Measurements from ENCODE around the gene MLXIPL. TPM values are rescaled to one million over a fixed set of nuclear protein-coding genes. Genes with fewer than 3 reads are reported as not detected.
"Not testable (repeated sequence)": the region's sequence is repeated elsewhere in the genome, so short reads cannot be mapped to it uniquely, and the experiment has no call there.

The MLXIPL gene
- total RNA-seq, 2 experiments from 2014 or later, result not detected

GRCh38 chr7:73560109-73560835 is 64.0 kb downstream of the MLXIPL start:
- peaks cover 1% of the 10 kb centered on the region for H3K36me3 Mint-ChIP-seq
- H3K9me3 Mint-ChIP-seq, result no peaks in the 10 kb centered on the region
- peak; percentile 24 for DNase-seq
- peaks cover 4% of the 10 kb centered on the region for H3K27me3 Mint-ChIP-seq
- H3K4me1 Mint-ChIP-seq, result peaks cover 29% of the 10 kb centered on the region
- no peak overlapping the region for H3K4me3 Mint-ChIP-seq
- H3K27ac Mint-ChIP-seq, result no peak overlapping the region

GRCh38 chr7:73557397-73558257 is 66.7 kb downstream of the MLXIPL start, which contains the start of gene BCL7B:
TSS of gene BCL7B (minus strand) at chr7:73557690. CDS start at chr7:73557578, 112 bp downstream.
- peaks cover 11% of the 10 kb centered on the region for H3K36me3 Mint-ChIP-seq
- H3K27ac Mint-ChIP-seq, result peak within 1 kb of the TSS; percentile 92
- no peaks in the 10 kb centered on the region for H3K9me3 Mint-ChIP-seq
- H3K27me3 Mint-ChIP-seq, result peaks cover 4% of the 10 kb centered on the region
- H3K4me3 Mint-ChIP-seq, result peak within 1 kb of the TSS; percentile 93
- peak; percentile 87 for DNase-seq
- peaks cover 37% of the 10 kb centered on the region for H3K4me1 Mint-ChIP-seq

- H3K9me3 Mint-ChIP-seq, result no peaks in the 10 kb centered on the region
- peak overlapping the region; percentile 93 for H3K4me3 Mint-ChIP-seq
- peaks cover 37% of the 10 kb centered on the region for H3K4me1 Mint-ChIP-seq
- peaks cover 4% of the 10 kb centered on the region for H3K27me3 Mint-ChIP-seq
- peak overlapping the region; percentile 92 for H3K27ac Mint-ChIP-seq
- H3K36me3 Mint-ChIP-seq, result peaks cover 15% of the 10 kb centered on the region
- DNase-seq, result peak; percentile 97
Observed at GRCh38 chr7:73557108-73557396, 67.3 kb downstream of the MLXIPL start.

- H3K9me3 Mint-ChIP-seq, result no peaks in the 10 kb centered on the region
- peak overlapping the region; percentile 93 for H3K4me3 Mint-ChIP-seq
- H3K36me3 Mint-ChIP-seq, result peaks cover 17% of the 10 kb centered on the region
- H3K27me3 Mint-ChIP-seq, result peaks cover 4% of the 10 kb centered on the region
- peak overlapping the region; percentile 83 for H3K27ac Mint-ChIP-seq
- no peak for DNase-seq
- H3K4me1 Mint-ChIP-seq, result peaks cover 37% of the 10 kb centered on the region
Observed at GRCh38 chr7:73556208-73557107, 67.9 kb downstream of the MLXIPL start.

- peaks cover 36% of the 10 kb centered on the region for H3K4me1 Mint-ChIP-seq
Observed at GRCh38 chr7:73555411-73555982, 68.8 kb downstream of the MLXIPL start.

GRCh38 chr7:73550093-73550492 is 74.2 kb downstream of the MLXIPL start:
- not testable (repeated sequence) for H3K27me3 Mint-ChIP-seq, DNase-seq, H3K27ac Mint-ChIP-seq, H3K4me3 Mint-ChIP-seq, H3K9me3 Mint-ChIP-seq
- Mint-ChIP-seq H3K4me1 (peaks cover 29% of the 10 kb centered on the region), H3K36me3 (peaks cover 20% of the 10 kb centered on the region)

More at GRCh38 chr7:73555411-73555982, 68.8 kb downstream of the MLXIPL start:
- no peak for DNase-seq
- Mint-ChIP-seq H3K36me3 (peaks cover 21% of the 10 kb centered on the region), H3K4me3 (peak overlapping the region; percentile 93), H3K27ac (peak overlapping the region; percentile 83), H3K9me3 (no peaks in the 10 kb centered on the region), H3K27me3 (peaks cover 1% of the 10 kb centered on the region)

GRCh38 chr7:73549176-73549575 is 75.1 kb downstream of the MLXIPL start:
- peaks cover 20% of the 10 kb centered on the region for H3K4me1 Mint-ChIP-seq
- no peak for DNase-seq
- no peaks in the 10 kb centered on the region for H3K9me3 Mint-ChIP-seq
- H3K4me3 Mint-ChIP-seq, result no peak overlapping the region
- H3K36me3 Mint-ChIP-seq, result peaks cover 14% of the 10 kb centered on the region
- no peak overlapping the region for H3K27ac Mint-ChIP-seq
- H3K27me3 Mint-ChIP-seq, result no peaks in the 10 kb centered on the region

GRCh38 chr7:73547841-73548240 is 76.5 kb downstream of the MLXIPL start:
- Mint-ChIP-seq H3K27me3 (no peaks in the 10 kb centered on the region), H3K4me1 (peaks cover 15% of the 10 kb centered on the region), H3K36me3 (peaks cover 13% of the 10 kb centered on the region), H3K27ac (no peak overlapping the region), H3K4me3 (no peak overlapping the region), H3K9me3 (no peaks in the 10 kb centered on the region)
- no peak for DNase-seq

GRCh38 chr7:73544678-73545077 is 79.6 kb downstream of the MLXIPL start:
- peaks cover 14% of the 10 kb centered on the region for H3K4me1 Mint-ChIP-seq
- no peak overlapping the region for H3K27ac Mint-ChIP-seq
- no peak for DNase-seq
- no peak overlapping the region for H3K4me3 Mint-ChIP-seq
- no peaks in the 10 kb centered on the region for H3K27me3 Mint-ChIP-seq
- H3K9me3 Mint-ChIP-seq, result no peaks in the 10 kb centered on the region
- H3K36me3 Mint-ChIP-seq, result peaks cover 9% of the 10 kb centered on the region

Other genes starting within 250 kb of the MLXIPL start
- gene FZD9, start 190.7 kb downstream of the MLXIPL start, total RNA-seq, result under 1 TPM; 0.32 to 0.45 TPM
- 100 to 1,000 TPM; 107 to 108 TPM for gene BAZ1B, start 102.2 kb downstream of the MLXIPL start, total RNA-seq
- gene BCL7B, start 66.8 kb downstream of the MLXIPL start, total RNA-seq, result 10 to 100 TPM; 65.6 to 66.2 TPM
- gene TBL2, start 45.9 kb downstream of the MLXIPL start, total RNA-seq, result 10 to 100 TPM; 30.4 to 32.2 TPM
- under 1 TPM; 0.44 to 0.45 TPM for gene VPS37D, start 43.3 kb upstream of the MLXIPL start, total RNA-seq
- 10 to 100 TPM in 1 of 2 experiments, 1 to 10 TPM in 1; 9.5 to 10.7 TPM for gene DNAJC30, start 58.9 kb upstream of the MLXIPL start, total RNA-seq
- 100 to 1,000 TPM; 117 to 124 TPM for gene BUD23, start 59.1 kb upstream of the MLXIPL start, total RNA-seq
- gene STX1A, start 95.1 kb upstream of the MLXIPL start, total RNA-seq, result 1 to 10 TPM; 4.9 TPM
- 10 to 100 TPM; 24.2 to 25.2 TPM for gene ABHD11, start 114.3 kb upstream of the MLXIPL start, total RNA-seq
- gene CLDN3, start 145.7 kb upstream of the MLXIPL start, total RNA-seq, result not detected
- gene CLDN4, start 206.5 kb upstream of the MLXIPL start, total RNA-seq, result under 1 TPM; 0.12 to 0.33 TPM
- under 1 TPM; 0.23 to 0.40 TPM for gene METTL27, start 218.0 kb upstream of the MLXIPL start, total RNA-seq
- gene TMEM270, start 236.6 kb upstream of the MLXIPL start, total RNA-seq, result not detected